NT2/D1 (cell line): Measurements from ENCODE around the gene ANAPC10.

Source experiments
- YY1 ChIP-seq: IDR thresholded peaks from 2 replicates; pipeline ENCODE4 v1.6.1; 2011; ENCODE audit not compliant: insufficient read length, insufficient read depth
- ZNF274 ChIP-seq: IDR thresholded peaks from 2 replicates; pipeline ENCODE4 v1.6.1; 2011; ENCODE audit warnings: mild to moderate bottlenecking, low read depth, low read length

DNA sequence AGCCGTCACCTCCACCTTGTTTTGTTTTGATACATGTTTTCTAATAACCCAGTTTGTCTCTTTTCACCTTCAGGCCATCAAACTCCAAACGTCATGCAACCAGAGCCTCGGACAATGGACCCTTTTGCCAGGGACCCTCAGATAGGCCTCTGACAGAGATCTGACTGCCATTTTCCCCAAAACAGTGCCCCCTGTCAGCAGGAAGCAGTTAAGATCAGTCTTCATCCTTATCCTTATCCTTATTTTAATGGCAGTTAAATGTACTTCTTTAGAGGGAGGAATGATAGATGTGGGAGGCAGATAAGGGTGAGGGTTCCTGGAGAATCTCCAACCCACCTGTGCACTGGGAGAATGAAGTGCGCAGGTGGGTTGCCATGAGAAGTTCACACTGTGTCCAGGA, 135.7 kb downstream of the ANAPC10 start:
- TF ChIP-seq YY1 (no peak), ZNF274 (no peak)
